ENCODE data around the gene APCDD1L.

- TF ChIP-seq YY1 (IDR thresholded peaks at IDR 0.05; ENCODE audit: insufficient read depth, insufficient read length), result no peak
- no peak for TF ChIP-seq ZNF274 (IDR thresholded peaks at IDR 0.05; ENCODE audit: low read depth, low read length)
- TF ChIP-seq SUZ12 (IDR thresholded peaks at IDR 0.05; ENCODE audit: extremely low read depth, insufficient read depth, insufficient read length), result no peak
Observed at GRCh38 chr20:58521763-58522162, 6.6 kb upstream of the APCDD1L start.
